B cell (primary cell): Measurements from ENCODE around the gene MAIP1. TPM values are rescaled to one million over a fixed set of nuclear protein-coding genes. Genes with fewer than 3 reads are reported as not detected.

Experiments used
- ATAC-seq: fragments of 200-7000 bp; cut with Tn5 transposase; one replicate; pipeline ENCODE4 v1.10.0; 2021; ENCODE audit warnings: low read depth, mild to moderate bottlenecking, moderate number of reproducible peaks, moderate library complexity
- CTCF ChIA-PET: fragments of 350-600 bp; sonication (Branson Sonifier 250); formaldehyde crosslinking; loops from one replicate; lab custom pipeline; 2021; ENCODE audit warnings: antibody characterized with exemption, inconsistent platforms; lab: Charles Lee
- POLR2A ChIA-PET: fragments of 350-600 bp; sonication (Branson Sonifier 250); formaldehyde crosslinking; loops from one replicate; lab custom pipeline; 2021; ENCODE audit warnings: antibody characterized with exemption; lab: Charles Lee
- DNase-seq: peaks from one replicate; pipeline ENCODE4 v3.0.0; 2013
- H2AFZ ChIP-seq: 2 replicates; pipeline ENCODE4 v1.6.1; 2012; ENCODE audit warnings: mild to moderate bottlenecking, low read depth, low read length; ENCODE audit not compliant: insufficient read depth, poor library complexity, severe bottlenecking
- H3K27ac ChIP-seq, 2 donors: 1 replicate in 1 of 2; 2 replicates in 1 of 2; pipeline ENCODE4 v1.5.1; 2012 to 2013; ENCODE audit warnings: low read length in 2 of 2, mild to moderate bottlenecking in 2 of 2, moderate library complexity in 1 of 2
- H3K27me3 ChIP-seq, 4 experiments: fragments of 200-600 bp in 1 of 4; sonication (generic) in 1 of 4; replicated peaks in 1 of 4; 1 replicate in 2 of 4; 2 replicates in 2 of 4; pipeline versions ENCODE4 v1.6.1 to v1.7.0; 2013 to 2016; ENCODE audit warnings: low read length in 3 of 4, mild to moderate bottlenecking in 2 of 4, mixed read lengths in 1 of 4, moderate library complexity in 1 of 4; ENCODE audit not compliant: insufficient read depth in 4 of 4, control insufficient read depth in 3 of 4; ENCODE audit errors: control extremely low read depth in 1 of 4
- H3K36me3 ChIP-seq, 2 experiments: replicated peaks in 1 of 2; 1 replicate in 1 of 2; 2 replicates in 1 of 2; pipeline versions ENCODE4 v1.6.1 to v1.7.1; 2013; ENCODE audit warnings: low read length in 1 of 2; ENCODE audit not compliant: insufficient read depth in 2 of 2, control insufficient read depth in 1 of 2; ENCODE audit errors: control extremely low read depth in 1 of 2, extremely low read depth in 1 of 2
- H3K4me1 ChIP-seq, 2 donors: fragments of 200-600 bp in 1 of 2; sonication (generic) in 1 of 2; 1 replicate in 1 of 2; 2 replicates in 1 of 2; pipeline versions ENCODE4 v1.5.1 to v1.6.1; 2013 to 2017; ENCODE audit warnings: low read length in 2 of 2; ENCODE audit not compliant: control insufficient read depth in 2 of 2, insufficient read depth in 2 of 2
- H3K4me2 ChIP-seq: replicated peaks from 2 replicates; pipeline ENCODE3; 2012; ENCODE audit warnings: mild to moderate bottlenecking, low read depth, low read length; ENCODE audit not compliant: poor library complexity, severe bottlenecking
- H3K4me3 ChIP-seq, 5 experiments: fragments of 200-600 bp in 1 of 5; sonication (generic) in 1 of 5; 1 replicate in 3 of 5; 2 replicates in 2 of 5; pipeline versions ENCODE4 v1.5.1 to v1.7.0; 2011 to 2016; ENCODE audit warnings: low read length in 4 of 5, mild to moderate bottlenecking in 4 of 5, low read depth in 2 of 5, control low read depth in 1 of 5, moderate library complexity in 1 of 5; ENCODE audit not compliant: insufficient read depth in 1 of 5; ENCODE audit errors: control extremely low read depth in 1 of 5, extremely low read depth in 1 of 5
- H3K79me2 ChIP-seq: fragments of 200-600 bp; sonication (generic); one replicate; pipeline ENCODE4 v1.6.0; 2016; ENCODE audit warnings: low read length; ENCODE audit not compliant: control insufficient read depth, insufficient read depth
- H3K9ac ChIP-seq: fragments of 200-600 bp; sonication (generic); 2 replicates; pipeline ENCODE4 v1.6.1; 2017; ENCODE audit warnings: mild to moderate bottlenecking, low read length, moderate library complexity
- H3K9me3 ChIP-seq, 3 donors: one replicate each; pipeline versions ENCODE4 v1.6.1 to v1.7.1; 2013; ENCODE audit warnings: low read length in 2 of 3; ENCODE audit not compliant: control insufficient read depth in 2 of 3, insufficient read depth in 1 of 3; ENCODE audit errors: control extremely low read depth in 1 of 3
- H4K20me1 ChIP-seq: 2 replicates; pipeline ENCODE4 v1.6.0; 2012; ENCODE audit warnings: mild to moderate bottlenecking, low read length; ENCODE audit not compliant: insufficient read depth, control insufficient read depth, poor library complexity, severe bottlenecking
- H3K27ac Mint-ChIP-seq: one replicate; pipeline ENCODE4 v1.8.0; 2021; ENCODE audit warnings: mixed read lengths
- H3K27me3 Mint-ChIP-seq: one replicate; pipeline ENCODE4 v1.8.0; 2021; ENCODE audit warnings: mixed read lengths
- H3K4me1 Mint-ChIP-seq: one replicate; pipeline ENCODE4 v1.8.0; 2021; ENCODE audit warnings: mixed read lengths
- H3K4me3 Mint-ChIP-seq: one replicate; pipeline ENCODE4 v1.8.0; 2021; ENCODE audit warnings: mixed read lengths
- H3K9me3 Mint-ChIP-seq: one replicate; pipeline ENCODE4 v1.8.0; 2022; ENCODE audit warnings: mixed read lengths; ENCODE audit not compliant: insufficient read depth
- CTCF ChIP-seq: fragments of 200-600 bp; IDR thresholded peaks from one replicate; pipeline ENCODE4 v1.8.0; 2022; ENCODE audit warnings: antibody characterized with exemption, mild to moderate bottlenecking
- EZH2 ChIP-seq: IDR thresholded peaks from 2 replicates; pipeline ENCODE4 v1.6.1; 2012; ENCODE audit warnings: borderline replicate concordance, low read depth, mild to moderate bottlenecking, moderate library complexity, low read length; ENCODE audit not compliant: insufficient read depth, poor library complexity, severe bottlenecking
- WGBS: methylation state at CpG from one replicate; pipeline ENCODE4 v1.1.5; 2013; ENCODE audit warnings: missing lambda C conversion rate; ENCODE audit not compliant: insufficient coverage; 5-methylcytosine and 5-hydroxymethylcytosine counted together
- intact Hi-C: fragments of 100-400 bp; cut with micrococcal nuclease; formaldehyde crosslinking; loops from one replicate; pipeline ENCODE4 v1.10.0; 2022
- polyA plus RNA-seq: library from polyadenylated mRNA; depleted of rRNA; stranded (reverse); fragments of >200 nt; gene quantifications from 2 replicates; pipeline ENCODE4 v1.2.3, GENCODE V29; 2012
- total RNA-seq, 2 donors: library from RNA; stranded (reverse); fragments of 120-200 nt in 1 of 2; gene quantifications; 1 replicate in 1 of 2; 2 replicates in 1 of 2; pipeline versions ENCODE4 v1.2.3 to v1.2.4, GENCODE V29; 2013 to 2022

The MAIP1 gene
- total and polyA plus RNA-seq, 2 donors (not counting 1 experiment from before 2014, with no cell fraction given) = 14.4 to 15.8 TPM

- no peaks in the 10 kb centered on the region for H3K9me3 Mint-ChIP-seq
- H3K27ac Mint-ChIP-seq = peak within 1 kb of the TSS; percentile 87
- TF ChIP-seq EZH2 (no peak), CTCF (no peak)
- H3K27me3 Mint-ChIP-seq = no peaks in the 10 kb centered on the region
- Histone ChIP-seq H2AFZ (peak within 1 kb of the TSS; percentile 90), H3K9ac (peak within 1 kb of the TSS; percentile 95), H3K27ac (peak within 1 kb of the TSS; percentile 97 to 98), H3K4me1 (peaks cover 12 to 26% of the 10 kb centered on the region in 2 donors), H3K79me2 (peaks cover 40% of the 10 kb centered on the region), H3K9me3 (no peaks in the 10 kb centered on the region), H3K4me3 (peak within 1 kb of the TSS; percentile 71 to 98 (median 87)), H3K27me3 (no peaks in the 10 kb centered on the region), H3K36me3 (no peaks in the 10 kb centered on the region), H3K4me2 (peak within 1 kb of the TSS; percentile 84), H4K20me1 (no peaks in the 10 kb centered on the region)
- H3K4me3 Mint-ChIP-seq = peak within 1 kb of the TSS; percentile 89
- POLR2A ChIA-PET = no interaction called here
- peak; percentile 96 for DNase-seq
- WGBS = under 1% methylated on average over 85 of the region's 85 CpGs
- ATAC-seq = peak; percentile 86
- intact Hi-C loops = loop anchor here (1.0 to 5.0 kb wide), 7 partner anchors 44 to 1866 kb away; partner anchors contain the start of genes CASP10, FTCDNL1, KCTD18 and MAIP1
- CTCF ChIA-PET = no interaction called here
- H3K4me1 Mint-ChIP-seq = peaks cover 43% of the 10 kb centered on the region
Observed at GRCh38 chr2:199911052-199911876, 44.1 kb upstream of the MAIP1 start, which contains the start of gene C2orf69. C2orf69 (plus strand) TSS chr2:199911293; CDS start chr2:199911439, 146 bp downstream.

GRCh38 chr2:199911877-199912161 is 43.6 kb upstream of the MAIP1 start:
- no peaks in the 10 kb centered on the region for H4K20me1 ChIP-seq
- peak overlapping the region; percentile 90 for H2AFZ ChIP-seq
- peaks cover 46% of the 10 kb centered on the region for H3K79me2 ChIP-seq
- peaks cover 0 to 4% (median under 1%) of the 10 kb centered on the region in 3 donors for H3K9me3 ChIP-seq
- H3K4me1 Mint-ChIP-seq = peaks cover 42% of the 10 kb centered on the region
- H3K4me2 ChIP-seq = peak overlapping the region; percentile 84
- H3K9me3 Mint-ChIP-seq = no peaks in the 10 kb centered on the region
- peak overlapping the region; percentile 87 for H3K27ac Mint-ChIP-seq
- no peaks in the 10 kb centered on the region for H3K36me3 ChIP-seq
- no peak for ATAC-seq
- H3K27me3 Mint-ChIP-seq = no peaks in the 10 kb centered on the region
- peaks cover 12 to 26% of the 10 kb centered on the region in 2 donors for H3K4me1 ChIP-seq
- ChIA-PET POLR2A (no interaction called here), CTCF (no interaction called here)
- H3K27ac ChIP-seq = peak overlapping the region; percentile 97 to 98
- DNase-seq = no peak
- H3K9ac ChIP-seq = peak overlapping the region; percentile 95
- peak overlapping the region; percentile 71 to 98 (median 87) for H3K4me3 ChIP-seq
- TF ChIP-seq CTCF (no peak), EZH2 (no peak)
- no CpG with 5 or more reads among the region's 13 CpGs for WGBS
- H3K27me3 ChIP-seq = no peaks in the 10 kb centered on the region
- peak overlapping the region; percentile 89 for H3K4me3 Mint-ChIP-seq
- intact Hi-C loops = loop anchor here (1.0 to 5.0 kb wide), 7 partner anchors 43 to 1865 kb away; partner anchors contain the start of genes CASP10, FTCDNL1, KCTD18 and MAIP1
